MCF 10A (cell line): ENCODE data around the gene ARHGEF19. TPM values are rescaled to one million over a fixed set of nuclear protein-coding genes. Genes with fewer than 3 reads are reported as not detected.

Experiments used
- BruUV-seq: library from RNA; stranded (reverse); fragments of 400-500 nt; replicated peaks from 2 replicates; lab custom pipeline; 2021; lab: Mats Ljungman, UMichigan
- CTCF ChIA-PET: fragments of 300-600 bp; sonication (Branson Sonifier 250); formaldehyde crosslinking; extraction: SDS; loops from one replicate; lab custom pipeline; 2021; ENCODE audit warnings: antibody characterized with exemption, inconsistent platforms; lab: Yijun Ruan, JAX
- POLR2A ChIA-PET: fragments of 300-600, 350-650 bp; sonication (Branson Sonifier 250); formaldehyde crosslinking; extraction: SDS; loops from one replicate; lab custom pipeline; 2020; ENCODE audit warnings: antibody characterized with exemption, inconsistent platforms; lab: Yijun Ruan, JAX
- DNase-seq: peaks from one replicate; pipeline ENCODE4 v3.0.0-alpha.2; 2018; ENCODE audit not compliant: unreplicated experiment
- H3K27ac Mint-ChIP-seq: one replicate; pipeline ENCODE4 v1.8.0; 2022; ENCODE audit warnings: mild to moderate bottlenecking, low read depth, mixed read lengths; ENCODE audit not compliant: unreplicated experiment
- H3K27me3 Mint-ChIP-seq: one replicate; pipeline ENCODE4 v1.8.0; 2022; ENCODE audit warnings: mixed read lengths; ENCODE audit not compliant: insufficient read depth, unreplicated experiment
- H3K36me3 Mint-ChIP-seq: one replicate; pipeline ENCODE4 v1.8.0; 2022; ENCODE audit warnings: mild to moderate bottlenecking, moderate library complexity, mixed read lengths; ENCODE audit not compliant: insufficient read depth, unreplicated experiment
- H3K4me1 Mint-ChIP-seq: one replicate; pipeline ENCODE4 v1.8.0; 2022; ENCODE audit warnings: mixed read lengths; ENCODE audit not compliant: insufficient read depth, unreplicated experiment
- H3K4me3 Mint-ChIP-seq: one replicate; pipeline ENCODE4 v1.8.0; 2022; ENCODE audit warnings: mild to moderate bottlenecking, moderate library complexity, mixed read lengths; ENCODE audit not compliant: unreplicated experiment
- H3K9me3 Mint-ChIP-seq: one replicate; pipeline ENCODE4 v1.8.0; 2022; ENCODE audit warnings: mixed read lengths; ENCODE audit not compliant: unreplicated experiment
- CTCF ChIP-seq: fragments of 200-600 bp; IDR thresholded peaks from one replicate; pipeline ENCODE4 v1.8.0; 2022; ENCODE audit warnings: antibody characterized with exemption, mild to moderate bottlenecking; ENCODE audit not compliant: unreplicated experiment
- intact Hi-C: fragments of 100-400 bp; cut with micrococcal nuclease; formaldehyde crosslinking; loops from 2 replicates; pipeline ENCODE4 v1.14.1; 2022
- total RNA-seq: library from RNA; stranded (reverse); gene quantifications from 2 replicates; pipeline ENCODE4 v1.2.3, GENCODE V29; 2022

Gene ARHGEF19
- total RNA-seq, 1 experiment from 2014 or later: 1.9 TPM

- H3K27me3 Mint-ChIP-seq: no peaks in the 10 kb centered on the region
- TF ChIP-seq CTCF: no peak
- no peaks in the 10 kb centered on the region for H3K9me3 Mint-ChIP-seq
- H3K4me1 Mint-ChIP-seq: peaks cover 6% of the 10 kb centered on the region
- H3K4me3 Mint-ChIP-seq: peak overlapping the region; percentile 73
- no TSS peak for BruUV-seq
- peaks cover 10% of the 10 kb centered on the region for H3K36me3 Mint-ChIP-seq
- intact Hi-C loops: no loop called here
- CTCF ChIA-PET: no interaction called here
- peak; percentile 97 for DNase-seq
- H3K27ac Mint-ChIP-seq: peak overlapping the region; percentile 68
- POLR2A ChIA-PET: no interaction called here
Measured at GRCh38 chr1:16206547-16207317, 5.7 kb downstream of the ARHGEF19 start.

GRCh38 chr1:16205891-16206546 is 6.4 kb downstream of the ARHGEF19 start:
- Mint-ChIP-seq H3K4me1 (peaks cover 6% of the 10 kb centered on the region), H3K27me3 (no peaks in the 10 kb centered on the region), H3K9me3 (no peaks in the 10 kb centered on the region), H3K4me3 (peak overlapping the region; percentile 73), H3K36me3 (peaks cover 10% of the 10 kb centered on the region), H3K27ac (peak overlapping the region; percentile 68)
- TF ChIP-seq CTCF: no peak
- intact Hi-C loops: no loop called here
- DNase-seq: no peak
- ChIA-PET POLR2A (interaction anchor here (0.5 to 0.7 kb wide), 2 partner anchors 319 to 613 kb away, joined by 3 read pairs; no protein-coding TSS in a partner anchor), CTCF (interaction anchor here (0.6 to 1.1 kb wide), 2 partner anchors 48 to 197 kb away, joined by 3 read pairs; no protein-coding TSS in a partner anchor)
- BruUV-seq: no TSS peak

- peaks cover 10% of the 10 kb centered on the region for H3K36me3 Mint-ChIP-seq
- no TSS peak for BruUV-seq
- ChIA-PET CTCF (interaction anchor here (0.6 to 1.1 kb wide), 3 partner anchors 49 to 196 kb away, joined by 3 read pairs; no protein-coding TSS in a partner anchor), POLR2A (interaction anchor here (1.0 kb wide), 1 partner anchor 31 kb away, joined by 3 read pairs; no protein-coding TSS in a partner anchor)
- no peaks in the 10 kb centered on the region for H3K27me3 Mint-ChIP-seq
- no peak overlapping the region for H3K4me3 Mint-ChIP-seq
- TF ChIP-seq CTCF: no peak
- no peak for DNase-seq
- peaks cover 6% of the 10 kb centered on the region for H3K4me1 Mint-ChIP-seq
- no peak overlapping the region for H3K27ac Mint-ChIP-seq
- intact Hi-C loops: no loop called here
- no peaks in the 10 kb centered on the region for H3K9me3 Mint-ChIP-seq
Measured at GRCh38 chr1:16205334-16205671, 7.1 kb downstream of the ARHGEF19 start.

- Mint-ChIP-seq H3K9me3 (no peaks in the 10 kb centered on the region), H3K4me3 (no peak overlapping the region), H3K27me3 (no peaks in the 10 kb centered on the region), H3K36me3 (peaks cover 10% of the 10 kb centered on the region), H3K4me1 (peaks cover 6% of the 10 kb centered on the region), H3K27ac (no peak overlapping the region)
- DNase-seq: peak; percentile 35
- no peak for TF ChIP-seq CTCF
- ChIA-PET CTCF (interaction anchor here (0.6 to 1.1 kb wide), 3 partner anchors 12 to 170 kb away, joined by 3 to 4 read pairs (median 3); no protein-coding TSS in a partner anchor), POLR2A (interaction anchor here (0.5 to 1.0 kb wide), 2 partner anchors 31 to 174 kb away, joined by 3 to 4 read pairs; no protein-coding TSS in a partner anchor)
- intact Hi-C loops: no loop called here
- no TSS peak for BruUV-seq
Measured at GRCh38 chr1:16204634-16205333, 7.7 kb downstream of the ARHGEF19 start.
